Measurements from ENCODE around the gene USP48.
"Not testable (repeated sequence)": the region's sequence is repeated elsewhere in the genome, so short reads cannot be mapped to it uniquely, and the experiment has no call there.

Gene USP48

GRCh38 chr1:21814241-21814918 lies 31.4 kb upstream of the USP48 start:
- DNase-seq, result no peak

GRCh38 chr1:21813542-21813941 lies 30.6 kb upstream of the USP48 start:
- DNase-seq, result no peak

GRCh38 chr1:21811875-21812305 lies 28.9 kb upstream of the USP48 start, which contains the start of gene LDLRAD2:
Gene LDLRAD2 (plus strand): TSS chr1:21812265. CDS start chr1:21812452, 187 bp downstream.
- no peak for DNase-seq

- no peak for DNase-seq
Measured at GRCh38 chr1:21804536-21804935, 21.6 kb upstream of the USP48 start.

- no peak for DNase-seq
Measured at GRCh38 chr1:21801100-21801499, 18.2 kb upstream of the USP48 start.

- DNase-seq, result no peak
Measured at GRCh38 chr1:21799730-21800129, 16.8 kb upstream of the USP48 start.

- DNase-seq, result no peak
Measured at GRCh38 chr1:21795075-21795474, 12.1 kb upstream of the USP48 start.

GRCh38 chr1:21794656-21795055 lies 11.7 kb upstream of the USP48 start:
- DNase-seq, result no peak

- DNase-seq, result no peak
Measured at GRCh38 chr1:21793104-21793503, 10.2 kb upstream of the USP48 start.

GRCh38 chr1:21786640-21787039 lies 3.7 kb upstream of the USP48 start:
- DNase-seq, result no peak

GRCh38 chr1:21785764-21786163 lies 2.8 kb upstream of the USP48 start:
- DNase-seq, result not testable (repeated sequence)

GRCh38 chr1:21783679-21784603 lies 992 bp upstream of the USP48 start:
- peak; percentile 97 for DNase-seq

- peak; percentile 58 for DNase-seq
Measured at GRCh38 chr1:21782349-21782867, 541 bp downstream of the USP48 start.

GRCh38 chr1:21781815-21782348 lies 1.1 kb downstream of the USP48 start:
- DNase-seq, result no peak

GRCh38 chr1:21779613-21780521 lies 3.1 kb downstream of the USP48 start:
- DNase-seq, result no peak

GRCh38 chr1:21778405-21778727 lies 4.6 kb downstream of the USP48 start:
- DNase-seq, result no peak

- not testable (repeated sequence) for DNase-seq
Measured at GRCh38 chr1:21776925-21777324, 6.0 kb downstream of the USP48 start.

- DNase-seq, result no peak
Measured at GRCh38 chr1:21775985-21776562, 6.9 kb downstream of the USP48 start.

GRCh38 chr1:21775550-21775914 lies 7.4 kb downstream of the USP48 start:
- no peak for DNase-seq

GRCh38 chr1:21774835-21775549 lies 8.0 kb downstream of the USP48 start:
- DNase-seq, result no peak

- no peak for DNase-seq
Measured at GRCh38 chr1:21773585-21773984, 9.4 kb downstream of the USP48 start.

- not testable (repeated sequence) for DNase-seq
Measured at GRCh38 chr1:21771672-21772071, 11.3 kb downstream of the USP48 start.
